Measurements from ENCODE around the gene CDK3.

DNA sequence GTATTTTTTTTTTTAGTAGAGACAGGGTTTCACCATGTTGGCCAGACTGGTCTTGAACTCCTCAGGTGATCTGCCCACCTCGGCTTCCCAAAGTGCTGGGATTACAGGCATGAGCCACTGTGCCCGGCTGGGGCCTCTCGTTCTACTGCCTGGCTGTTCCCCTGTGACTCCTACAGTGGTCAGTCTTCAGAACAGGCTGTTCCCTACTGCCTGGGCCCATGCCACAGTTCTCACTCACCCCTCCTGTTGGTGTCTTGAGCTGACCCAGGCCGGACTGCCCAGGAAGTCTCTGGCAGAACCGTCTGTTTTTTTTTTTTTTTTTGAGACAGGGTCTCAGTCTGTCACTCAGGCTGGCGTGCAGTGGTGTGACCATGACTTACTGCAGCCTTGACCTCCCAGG lies 3.3 kb downstream of the CDK3 start:
- TF ChIP-seq POLR2AphosphoS5 (IDR thresholded peaks at IDR 0.05; ENCODE audit: low read depth, low read length) (no peak), TAF1 (IDR thresholded peaks at IDR 0.05; ENCODE audit: low read depth, low read length) (no peak), POLR2A (IDR thresholded peaks at IDR 0.05; ENCODE audit: low read depth, low read length) (no peak)
